ENCODE results near the gene BAZ2B. TPM values are rescaled to one million over a fixed set of nuclear protein-coding genes. Genes with fewer than 3 reads are reported as not detected.

BAZ2B gene
- total RNA-seq, 3 donors from 2014 or later (not counting 1 experiment from before 2014, with no cell fraction given), result 59.8 to 73.7 (median 68.4) TPM

GRCh38 chr2:159653962-159654361 lies 37.6 kb upstream of the BAZ2B start:
- H3K4me3 ChIP-seq (ENCODE audit: low read length), result no peak overlapping the region
- no peaks in the 10 kb centered on the region for H3K9me3 ChIP-seq (ENCODE audit: control insufficient read depth, insufficient read depth, low read length)
- H3K36me3 ChIP-seq (ENCODE audit: control insufficient read depth, insufficient read depth, low read length), result no peaks in the 10 kb centered on the region
- intact Hi-C loops (cut with micrococcal nuclease), result no loop called here
- no peak overlapping the region for H3K4me3 Mint-ChIP-seq
- H3K27me3 Mint-ChIP-seq (ENCODE audit: low read depth in 2 of 2), result no peaks in the 10 kb centered on the region
- peaks cover 2 to 10% of the 10 kb centered on the region in 2 donors for H3K9me3 Mint-ChIP-seq
- WGBS (ENCODE audit: insufficient coverage), result no CpG with 5 or more reads among the region's 2 CpGs
- no peak for ATAC-seq
- no peak for DNase-seq
- no peak overlapping the region for H3K27ac Mint-ChIP-seq
- TF ChIP-seq CTCF (IDR thresholded peaks at IDR 0.05), result no peak
- H3K27me3 ChIP-seq (ENCODE audit: control insufficient read depth, insufficient read depth, low read length), result no peaks in the 10 kb centered on the region
- no peak overlapping the region for H3K27ac ChIP-seq (ENCODE audit: low read length)
- no peaks in the 10 kb centered on the region for H3K4me1 Mint-ChIP-seq
- H3K36me3 Mint-ChIP-seq, result peaks cover 31% of the 10 kb centered on the region
- no peaks in the 10 kb centered on the region for H3K4me1 ChIP-seq (ENCODE audit: control insufficient read depth, insufficient read depth, low read length)

GRCh38 chr2:159651884-159652283 lies 35.5 kb upstream of the BAZ2B start:
- H3K27me3 Mint-ChIP-seq (ENCODE audit: low read depth in 2 of 2), result no peaks in the 10 kb centered on the region
- Histone ChIP-seq H3K27me3 (ENCODE audit: control insufficient read depth, insufficient read depth, low read length) (no peaks in the 10 kb centered on the region), H3K4me3 (ENCODE audit: low read length) (no peak overlapping the region), H3K36me3 (ENCODE audit: control insufficient read depth, insufficient read depth, low read length) (no peaks in the 10 kb centered on the region), H3K27ac (ENCODE audit: low read length) (no peak overlapping the region), H3K9me3 (ENCODE audit: control insufficient read depth, insufficient read depth, low read length) (no peaks in the 10 kb centered on the region), H3K4me1 (ENCODE audit: control insufficient read depth, insufficient read depth, low read length) (no peaks in the 10 kb centered on the region)
- H3K27ac Mint-ChIP-seq, result no peak overlapping the region
- intact Hi-C loops (cut with micrococcal nuclease), result no loop called here
- H3K4me1 Mint-ChIP-seq, result no peaks in the 10 kb centered on the region
- no peak overlapping the region for H3K4me3 Mint-ChIP-seq
- H3K36me3 Mint-ChIP-seq, result peaks cover 31% of the 10 kb centered on the region
- TF ChIP-seq CTCF (IDR thresholded peaks at IDR 0.05), result no peak
- ATAC-seq (no peak), DNase-seq (no peak)
- H3K9me3 Mint-ChIP-seq, result peaks cover 2 to 10% of the 10 kb centered on the region in 2 donors
- no CpG with 5 or more reads among the region's 1 CpG for WGBS (ENCODE audit: insufficient coverage)

GRCh38 chr2:159650574-159650973 lies 34.2 kb upstream of the BAZ2B start:
- Histone ChIP-seq H3K27me3 (ENCODE audit: control insufficient read depth, insufficient read depth, low read length) (no peaks in the 10 kb centered on the region), H3K27ac (ENCODE audit: low read length) (no peak overlapping the region), H3K4me1 (ENCODE audit: control insufficient read depth, insufficient read depth, low read length) (no peaks in the 10 kb centered on the region), H3K4me3 (ENCODE audit: low read length) (no peak overlapping the region), H3K9me3 (ENCODE audit: control insufficient read depth, insufficient read depth, low read length) (peaks cover 2% of the 10 kb centered on the region), H3K36me3 (ENCODE audit: control insufficient read depth, insufficient read depth, low read length) (no peaks in the 10 kb centered on the region)
- Mint-ChIP-seq H3K9me3 (peaks cover 0 to 8% of the 10 kb centered on the region in 2 donors), H3K4me1 (no peaks in the 10 kb centered on the region), H3K27ac (no peak overlapping the region), H3K36me3 (peaks cover 26% of the 10 kb centered on the region), H3K4me3 (no peak overlapping the region), H3K27me3 (ENCODE audit: low read depth in 2 of 2) (no peaks in the 10 kb centered on the region)
- ATAC-seq, result no peak
- DNase-seq, result no peak
- intact Hi-C loops (cut with micrococcal nuclease), result no loop called here
- TF ChIP-seq CTCF (IDR thresholded peaks at IDR 0.05), result no peak

- intact Hi-C loops (cut with micrococcal nuclease), result no loop called here
- no CpG with 5 or more reads among the region's 2 CpGs for WGBS (ENCODE audit: insufficient coverage)
- Mint-ChIP-seq H3K9me3 (no peaks in the 10 kb centered on the region), H3K27me3 (ENCODE audit: low read depth in 2 of 2) (no peaks in the 10 kb centered on the region), H3K36me3 (peaks cover 7% of the 10 kb centered on the region), H3K4me1 (no peaks in the 10 kb centered on the region), H3K4me3 (no peak overlapping the region), H3K27ac (no peak overlapping the region)
- H3K4me1 ChIP-seq (ENCODE audit: control insufficient read depth, insufficient read depth, low read length), result no peaks in the 10 kb centered on the region
- TF ChIP-seq CTCF (IDR thresholded peaks at IDR 0.05), result no peak
- no peaks in the 10 kb centered on the region for H3K27me3 ChIP-seq (ENCODE audit: control insufficient read depth, insufficient read depth, low read length)
- DNase-seq (no peak), ATAC-seq (no peak)
- no peak overlapping the region for H3K27ac ChIP-seq (ENCODE audit: low read length)
- H3K36me3 ChIP-seq (ENCODE audit: control insufficient read depth, insufficient read depth, low read length), result no peaks in the 10 kb centered on the region
- no peak overlapping the region for H3K4me3 ChIP-seq (ENCODE audit: low read length)
- H3K9me3 ChIP-seq (ENCODE audit: control insufficient read depth, insufficient read depth, low read length), result peaks cover 5% of the 10 kb centered on the region
These were observed 32.3 kb upstream of the BAZ2B start for GRCh38 chr2:159648643-159649042.

All from natural killer cell (primary cell).